Caco-2 (cell line): ENCODE data around the gene ZNF664. TPM values are rescaled to one million over a fixed set of nuclear protein-coding genes. Genes with fewer than 3 reads are reported as not detected.

Source experiments
- BruUV-seq: library from RNA; stranded (reverse); fragments of 400-500 nt; replicated peaks from 2 replicates; lab custom pipeline; 2021; lab: Mats Ljungman, UMichigan
- CTCF ChIA-PET: fragments of 300-600 bp; sonication (Branson Sonifier 250); formaldehyde crosslinking; loops from one replicate; lab custom pipeline; 2022; ENCODE audit warnings: antibody characterized with exemption; lab: Charles Lee
- POLR2A ChIA-PET: fragments of 300-600 bp; sonication (Branson Sonifier 250); formaldehyde crosslinking; loops from one replicate; lab custom pipeline; 2022; ENCODE audit warnings: antibody characterized with exemption; lab: Charles Lee
- DNase-seq, 2 experiments: peaks; one replicate each; pipeline versions ENCODE4 v3.0.0 to v3.0.0-alpha.2; 2020 to 2022
- H3K27me3 ChIP-seq: replicated peaks from 2 replicates; pipeline ENCODE4 v1.6.0; 2011; ENCODE audit warnings: low read length; ENCODE audit not compliant: control insufficient read depth, insufficient read depth
- H3K36me3 ChIP-seq: 2 replicates; pipeline ENCODE4 v1.5.1; 2011; ENCODE audit warnings: low read length; ENCODE audit not compliant: control insufficient read depth, insufficient read depth
- H3K4me1 ChIP-seq: fragments of 250-450 bp; sonication (Bioruptor Pico); 2 replicates; pipeline ENCODE4 v1.5.1; 2020; ENCODE audit warnings: mild to moderate bottlenecking
- H3K4me3 ChIP-seq: 2 replicates; pipeline ENCODE4 v1.5.1; 2011; ENCODE audit warnings: low read depth, mild to moderate bottlenecking, control low read depth, low read length
- H3K9me3 ChIP-seq: fragments of 250-450 bp; sonication (Bioruptor Pico); 2 replicates; pipeline ENCODE4 v1.5.1; 2020; ENCODE audit warnings: mild to moderate bottlenecking, moderate library complexity
- H3K27ac Mint-ChIP-seq: one replicate; pipeline ENCODE4 v1.8.0; 2022; ENCODE audit warnings: mixed read lengths; ENCODE audit not compliant: unreplicated experiment
- H3K27me3 Mint-ChIP-seq: one replicate; pipeline ENCODE4 v1.8.0; 2022; ENCODE audit warnings: mixed read lengths; ENCODE audit not compliant: insufficient read depth, unreplicated experiment
- H3K36me3 Mint-ChIP-seq: one replicate; pipeline ENCODE4 v1.8.0; 2022; ENCODE audit warnings: mild to moderate bottlenecking, mixed read lengths; ENCODE audit not compliant: insufficient read depth, unreplicated experiment
- H3K4me1 Mint-ChIP-seq: one replicate; pipeline ENCODE4 v1.8.0; 2022; ENCODE audit warnings: low read depth, mixed read lengths; ENCODE audit not compliant: unreplicated experiment
- H3K4me3 Mint-ChIP-seq: one replicate; pipeline ENCODE4 v1.8.0; 2022; ENCODE audit warnings: mild to moderate bottlenecking, moderate library complexity, mixed read lengths; ENCODE audit not compliant: unreplicated experiment
- H3K9me3 Mint-ChIP-seq: one replicate; pipeline ENCODE4 v1.8.0; 2022; ENCODE audit warnings: mixed read lengths; ENCODE audit not compliant: unreplicated experiment
- CTCF ChIP-seq, 2 experiments: fragments of 200-600 bp in 1 of 2; IDR thresholded peaks; 1 replicate in 1 of 2; 2 replicates in 1 of 2; pipeline versions ENCODE4 v1.5.1 to v1.8.0; 2011 to 2022; ENCODE audit warnings: antibody characterized with exemption in 1 of 2, control low read depth in 1 of 2, inconsistent platforms in 1 of 2, low read depth in 1 of 2, low read length in 1 of 2, mild to moderate bottlenecking in 1 of 2, moderate library complexity in 1 of 2; ENCODE audit not compliant: insufficient read depth in 1 of 2, severe bottlenecking in 1 of 2, unreplicated experiment in 1 of 2
- intact Hi-C: fragments of 100-400 bp; cut with micrococcal nuclease; formaldehyde crosslinking; loops from one replicate; pipeline ENCODE4 v1.10.0; 2022; ENCODE audit not compliant: unreplicated experiment
- total RNA-seq: library from RNA; stranded (reverse); gene quantifications from 2 replicates; pipeline ENCODE4 v1.2.3, GENCODE V29; 2022

The ZNF664 gene
- total RNA-seq, 1 experiment from 2014 or later, result 117 TPM

GRCh38 chr12:123973552-123974341 lies 732 bp downstream of the ZNF664 start:
- H3K36me3 Mint-ChIP-seq, result peaks cover 45% of the 10 kb centered on the region
- CTCF ChIA-PET, result no interaction called here
- H3K4me1 Mint-ChIP-seq, result peaks cover 15% of the 10 kb centered on the region
- Histone ChIP-seq H3K4me1 (peaks cover 8% of the 10 kb centered on the region; the same call in 1 of the 2 replicates), H3K9me3 (no peaks in the 10 kb centered on the region), H3K36me3 (no peaks in the 10 kb centered on the region; the same call in 1 of the 2 replicates), H3K4me3 (peak overlapping the region; percentile 91), H3K27me3 (no peaks in the 10 kb centered on the region)
- H3K27me3 Mint-ChIP-seq, result no peaks in the 10 kb centered on the region
- no peaks in the 10 kb centered on the region for H3K9me3 Mint-ChIP-seq
- H3K27ac Mint-ChIP-seq, result peak overlapping the region; percentile 89
- intact Hi-C loops, result loop anchor here (2.0 kb wide), 1 partner anchor 107 kb away; no protein-coding TSS in a partner anchor
- BruUV-seq, result no TSS peak
- peak overlapping the region; percentile 96 for H3K4me3 Mint-ChIP-seq
- no peak for TF ChIP-seq CTCF (IDR thresholded peaks at IDR 0.05; ENCODE audit: insufficient read depth in 1 of 2, low read depth in 1 of 2, low read length in 1 of 2, severe bottlenecking in 1 of 2, unreplicated experiment in 1 of 2)
- POLR2A ChIA-PET, result no interaction called here
- DNase-seq, result peak; percentile 53 to 63

DNA sequence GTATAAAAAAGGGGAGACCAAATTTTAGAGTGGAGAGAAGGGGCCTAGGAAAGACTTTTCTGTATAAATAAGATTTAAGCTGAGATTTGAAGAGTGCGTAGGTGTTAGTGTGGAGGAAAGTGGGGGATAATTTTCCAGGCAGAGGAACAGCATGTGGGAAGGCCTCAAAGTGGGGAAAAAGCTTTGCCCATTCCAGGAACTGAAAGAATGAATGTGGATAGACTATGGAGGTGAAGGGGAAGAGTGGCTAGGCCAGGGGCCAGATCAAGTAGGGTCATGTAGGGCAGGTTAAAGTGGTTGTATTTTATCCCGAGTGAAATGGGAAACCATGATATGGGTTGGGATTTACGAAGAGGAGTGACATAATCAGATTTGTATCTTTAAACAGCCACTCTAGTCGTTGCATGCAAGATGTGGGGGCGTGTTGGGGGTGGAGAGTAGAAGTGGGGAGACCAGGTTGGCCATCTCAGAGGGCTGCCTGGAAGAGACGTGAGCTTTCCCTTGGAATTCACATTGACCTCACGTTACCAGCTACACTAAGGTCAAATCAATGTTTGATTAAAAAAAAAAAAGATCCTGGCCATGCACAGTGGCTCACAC lies 3.3 kb downstream of the ZNF664 start:
- intact Hi-C loops, result no loop called here
- Mint-ChIP-seq H3K36me3 (peaks cover 54% of the 10 kb centered on the region), H3K4me1 (peaks cover 15% of the 10 kb centered on the region), H3K27ac (peak overlapping the region; percentile 7), H3K27me3 (no peaks in the 10 kb centered on the region), H3K9me3 (no peaks in the 10 kb centered on the region), H3K4me3 (no peak overlapping the region)
- no peaks in the 10 kb centered on the region for H3K27me3 ChIP-seq
- no TSS peak for BruUV-seq
- no peak for TF ChIP-seq CTCF (IDR thresholded peaks at IDR 0.05; ENCODE audit: insufficient read depth in 1 of 2, low read depth in 1 of 2, low read length in 1 of 2, severe bottlenecking in 1 of 2, unreplicated experiment in 1 of 2)
- ChIA-PET CTCF (no interaction called here), POLR2A (no interaction called here)
- H3K9me3 ChIP-seq, result no peaks in the 10 kb centered on the region
- H3K4me3 ChIP-seq, result no peak overlapping the region
- H3K4me1 ChIP-seq, result peaks cover 8% of the 10 kb centered on the region; the same call in 1 of the 2 replicates
- no peak for DNase-seq
- no peaks in the 10 kb centered on the region; the same call in 1 of the 2 replicates for H3K36me3 ChIP-seq

DNA sequence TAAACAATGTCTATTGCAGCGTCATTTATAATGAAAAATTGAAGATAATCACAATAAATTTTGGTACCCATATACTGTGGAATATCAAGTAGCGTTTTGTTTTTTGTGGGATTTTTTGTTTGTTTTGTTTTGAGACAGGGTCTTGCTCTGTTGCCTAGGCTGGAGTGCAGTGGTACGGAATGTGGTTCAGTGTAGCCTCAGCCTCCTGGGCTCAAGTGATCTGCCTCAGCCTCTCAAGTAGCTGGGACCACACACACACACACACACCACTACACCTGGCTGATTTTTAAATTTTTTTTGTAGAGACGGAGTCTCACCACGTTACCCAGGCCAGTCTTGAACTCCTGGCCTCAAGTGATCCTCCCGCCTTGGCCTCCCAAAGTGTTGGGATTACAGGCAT lies 6.6 kb downstream of the ZNF664 start:
- Mint-ChIP-seq H3K27ac (no peak overlapping the region), H3K27me3 (no peaks in the 10 kb centered on the region), H3K36me3 (peaks cover 67% of the 10 kb centered on the region), H3K9me3 (no peaks in the 10 kb centered on the region), H3K4me3 (no peak overlapping the region), H3K4me1 (peaks cover 22% of the 10 kb centered on the region)
- Histone ChIP-seq H3K4me3 (no peak overlapping the region), H3K9me3 (no peaks in the 10 kb centered on the region), H3K4me1 (peaks cover 3% of the 10 kb centered on the region; the same call in 1 of the 2 replicates), H3K27me3 (no peaks in the 10 kb centered on the region), H3K36me3 (no peaks in the 10 kb centered on the region; the same call in 1 of the 2 replicates)
- no peak for TF ChIP-seq CTCF (IDR thresholded peaks at IDR 0.05; ENCODE audit: insufficient read depth in 1 of 2, low read depth in 1 of 2, low read length in 1 of 2, severe bottlenecking in 1 of 2, unreplicated experiment in 1 of 2)
- intact Hi-C loops, result no loop called here
- POLR2A ChIA-PET, result no interaction called here
- CTCF ChIA-PET, result no interaction called here
- DNase-seq, result no peak
- BruUV-seq, result no TSS peak
